ENCODE measurements around the gene CEACAM8. TPM values are rescaled to one million over a fixed set of nuclear protein-coding genes. Genes with fewer than 3 reads are reported as not detected.

The CEACAM8 gene
- total and polyA plus RNA-seq, 2 donors (not counting 3 experiments of a cell fraction or from before 2014, with no cell fraction given), result not detected

GRCh38 chr19:42627916-42628315, 33.2 kb upstream of the CEACAM8 start:
- Histone ChIP-seq H3K4me2 (ENCODE audit: insufficient read depth, low read length) (no peak overlapping the region), H3K4me1 (ENCODE audit: control insufficient read depth, extremely low read depth, insufficient read depth, low read length) (no peaks in the 10 kb centered on the region), H3K9ac (replicated peaks; ENCODE audit: extremely low read depth, insufficient read depth, low read length) (no peak overlapping the region), H4K20me1 (replicated peaks; ENCODE audit: control insufficient read depth, extremely low read depth, insufficient read depth, low read length) (no peaks in the 10 kb centered on the region), H3K27me3 (ENCODE audit: control insufficient read depth in 2 of 2, insufficient read depth in 2 of 2, low read length in 2 of 2) (no peaks in the 10 kb centered on the region), H2AFZ (ENCODE audit: low read depth, low read length) (no peak overlapping the region), H3K36me3 (ENCODE audit: control insufficient read depth in 2 of 2, extremely low read depth in 1 of 2, insufficient read depth in 2 of 2, low read length in 2 of 2) (no peaks in the 10 kb centered on the region), H3K9me3 (replicated peaks; ENCODE audit: control insufficient read depth, insufficient read depth, low read length) (no peaks in the 10 kb centered on the region), H3K4me3 (replicated peaks in 1 of 3; ENCODE audit: insufficient read depth in 1 of 3, low read depth in 1 of 3, low read length in 3 of 3) (no peak overlapping the region), H3K79me2 (ENCODE audit: control insufficient read depth, insufficient read depth, low read length) (no peaks in the 10 kb centered on the region), H3K9me1 (replicated peaks; ENCODE audit: control insufficient read depth, extremely low read depth, insufficient read depth, low read length) (no peaks in the 10 kb centered on the region), H3K27ac (ENCODE audit: insufficient read depth, low read depth, low read length) (no peak overlapping the region)
- CTCF ChIA-PET, result no interaction called here
- dilution Hi-C loops (cut with MboI; ENCODE audit: extremely low pct_ligation_motif_present, low sequenced_read_pairs) (no loop called here), intact Hi-C loops (cut with micrococcal nuclease) (no loop called here)
- POLR2A ChIA-PET, result no interaction called here
- no peak for TF ChIP-seq CTCF (IDR thresholded peaks at IDR 0.05; ENCODE audit: extremely low read depth in 1 of 2, insufficient read depth in 1 of 2, low read depth in 1 of 2, low read length in 2 of 2)
- TF ChIP-seq FOS (IDR thresholded peaks at IDR 0.05; ENCODE audit: borderline replicate concordance, insufficient read depth, low read length), result no peak
- TF ChIP-seq JUN (IDR thresholded peaks at IDR 0.05; ENCODE audit: borderline replicate concordance, insufficient read depth, insufficient read length, low read depth), result no peak
- no peak for TF ChIP-seq MAX (IDR thresholded peaks at IDR 0.05; ENCODE audit: insufficient read depth, insufficient read length)
- TF ChIP-seq GATA2 (IDR thresholded peaks at IDR 0.05; ENCODE audit: insufficient read depth, insufficient read length, low read depth, low read length), result no peak
- FAIRE-seq (no peak), DNase-seq (ENCODE audit: low read depth, low spot score) (no peak)
- BruUV-seq (replicated peaks), result no TSS peak

- Histone ChIP-seq H3K9me1 (replicated peaks; ENCODE audit: control insufficient read depth, extremely low read depth, insufficient read depth, low read length) (no peaks in the 10 kb centered on the region), H3K4me1 (ENCODE audit: control insufficient read depth, extremely low read depth, insufficient read depth, low read length) (no peaks in the 10 kb centered on the region), H3K9ac (replicated peaks; ENCODE audit: extremely low read depth, insufficient read depth, low read length) (no peak overlapping the region), H3K4me2 (ENCODE audit: insufficient read depth, low read length) (no peak overlapping the region), H3K27ac (ENCODE audit: insufficient read depth, low read depth, low read length) (no peak overlapping the region), H3K9me3 (replicated peaks; ENCODE audit: control insufficient read depth, insufficient read depth, low read length) (no peaks in the 10 kb centered on the region), H3K36me3 (ENCODE audit: control insufficient read depth in 2 of 2, extremely low read depth in 1 of 2, insufficient read depth in 2 of 2, low read length in 2 of 2) (no peaks in the 10 kb centered on the region), H2AFZ (ENCODE audit: low read depth, low read length) (no peak overlapping the region), H4K20me1 (replicated peaks; ENCODE audit: control insufficient read depth, extremely low read depth, insufficient read depth, low read length) (no peaks in the 10 kb centered on the region), H3K27me3 (ENCODE audit: control insufficient read depth in 2 of 2, insufficient read depth in 2 of 2, low read length in 2 of 2) (no peaks in the 10 kb centered on the region), H3K4me3 (replicated peaks in 1 of 3; ENCODE audit: insufficient read depth in 1 of 3, low read depth in 1 of 3, low read length in 3 of 3) (no peak overlapping the region), H3K79me2 (ENCODE audit: control insufficient read depth, insufficient read depth, low read length) (no peaks in the 10 kb centered on the region)
- ChIA-PET CTCF (no interaction called here), POLR2A (no interaction called here)
- dilution Hi-C loops (cut with MboI; ENCODE audit: extremely low pct_ligation_motif_present, low sequenced_read_pairs), result no loop called here
- TF ChIP-seq MYC (IDR thresholded peaks at IDR 0.05; ENCODE audit: low read depth, low read length), result no peak
- TF ChIP-seq FOS (IDR thresholded peaks at IDR 0.05; ENCODE audit: borderline replicate concordance, insufficient read depth, low read length), result no peak
- no peak for TF ChIP-seq CTCF (IDR thresholded peaks at IDR 0.05; ENCODE audit: extremely low read depth in 1 of 2, insufficient read depth in 1 of 2, low read depth in 1 of 2, low read length in 2 of 2)
- TF ChIP-seq MAX (IDR thresholded peaks at IDR 0.05; ENCODE audit: insufficient read depth, insufficient read length), result no peak
- TF ChIP-seq GATA2 (IDR thresholded peaks at IDR 0.05; ENCODE audit: insufficient read depth, insufficient read length, low read depth, low read length), result no peak
- no peak for TF ChIP-seq POLR2AphosphoS5 (IDR thresholded peaks at IDR 0.05; ENCODE audit: insufficient read depth, low read depth, low read length)
- no peak for TF ChIP-seq EZH2 (IDR thresholded peaks at IDR 0.05; ENCODE audit: borderline replicate concordance, low read depth, low read length, severe bottlenecking)
- TF ChIP-seq JUN (IDR thresholded peaks at IDR 0.05; ENCODE audit: borderline replicate concordance, insufficient read depth, insufficient read length, low read depth), result no peak
- TF ChIP-seq POLR2A (IDR thresholded peaks at IDR 0.05; ENCODE audit: low read depth, low read length), result no peak
- no TSS peak for BruUV-seq (replicated peaks)
- intact Hi-C loops (cut with micrococcal nuclease), result no loop called here
- FAIRE-seq (no peak), DNase-seq (ENCODE audit: low read depth, low spot score) (no peak)
Measured at GRCh38 chr19:42626181-42626580, 31.5 kb upstream of the CEACAM8 start.

Measured in endothelial cell of umbilical vein (primary cell).